Upper lobe of left lung (tissue), 4 donors: ENCODE measurements around the gene XIST.

ENCODE experiments used
- EP300 ChIP-seq, 4 donors: sonication (generic); formaldehyde crosslinking; IDR thresholded peaks; one replicate each; pipeline ENCODE4 v1.5.1; 2017; ENCODE audit warnings: antibody characterized with exemption in 4 of 4, control low read depth in 2 of 4
- POLR2A ChIP-seq, 4 donors: fragments of 450-650 bp; IDR thresholded peaks; one replicate each; pipeline ENCODE4 v1.5.1; 2016 to 2017; ENCODE audit warnings: antibody characterized with exemption in 4 of 4, mild to moderate bottlenecking in 2 of 4
- POLR2AphosphoS5 ChIP-seq, 2 donors: sonication (generic); formaldehyde crosslinking; IDR thresholded peaks; one replicate each; pipeline ENCODE4 v1.5.1; 2017; ENCODE audit warnings: antibody characterized with exemption in 2 of 2
- TF ChIP-seq, protein P1 (sequence below), 6 experiments: fragments of 450-650 bp in 4 of 6; fragments of 200-600 bp in 2 of 6; sonication (generic) in 2 of 6; IDR thresholded peaks; one replicate each; pipeline ENCODE4 v1.5.1; 2016 to 2019; ENCODE audit warnings: antibody characterized with exemption in 6 of 6

DNA sequence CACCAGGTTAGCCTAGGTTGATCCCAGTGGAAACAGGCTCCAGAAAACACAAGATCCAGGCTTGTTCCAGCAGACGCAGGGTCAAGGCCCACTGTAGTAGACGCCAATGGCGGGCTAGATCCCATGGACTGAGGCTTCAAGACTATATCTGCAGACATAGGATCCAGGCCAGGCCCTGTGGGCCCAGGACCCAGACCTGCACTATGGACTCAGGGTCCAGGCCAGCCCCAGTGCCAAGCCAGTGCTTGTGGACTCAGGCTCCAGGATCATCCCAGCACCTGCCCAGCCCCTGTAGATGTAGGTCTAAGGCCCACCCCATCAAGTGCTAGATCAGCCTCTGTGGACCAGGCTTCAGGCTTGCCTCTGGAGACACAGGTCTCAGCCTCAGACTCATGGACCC is 11.3 kb upstream of the XIST start:
- TF ChIP-seq, protein P1, sequence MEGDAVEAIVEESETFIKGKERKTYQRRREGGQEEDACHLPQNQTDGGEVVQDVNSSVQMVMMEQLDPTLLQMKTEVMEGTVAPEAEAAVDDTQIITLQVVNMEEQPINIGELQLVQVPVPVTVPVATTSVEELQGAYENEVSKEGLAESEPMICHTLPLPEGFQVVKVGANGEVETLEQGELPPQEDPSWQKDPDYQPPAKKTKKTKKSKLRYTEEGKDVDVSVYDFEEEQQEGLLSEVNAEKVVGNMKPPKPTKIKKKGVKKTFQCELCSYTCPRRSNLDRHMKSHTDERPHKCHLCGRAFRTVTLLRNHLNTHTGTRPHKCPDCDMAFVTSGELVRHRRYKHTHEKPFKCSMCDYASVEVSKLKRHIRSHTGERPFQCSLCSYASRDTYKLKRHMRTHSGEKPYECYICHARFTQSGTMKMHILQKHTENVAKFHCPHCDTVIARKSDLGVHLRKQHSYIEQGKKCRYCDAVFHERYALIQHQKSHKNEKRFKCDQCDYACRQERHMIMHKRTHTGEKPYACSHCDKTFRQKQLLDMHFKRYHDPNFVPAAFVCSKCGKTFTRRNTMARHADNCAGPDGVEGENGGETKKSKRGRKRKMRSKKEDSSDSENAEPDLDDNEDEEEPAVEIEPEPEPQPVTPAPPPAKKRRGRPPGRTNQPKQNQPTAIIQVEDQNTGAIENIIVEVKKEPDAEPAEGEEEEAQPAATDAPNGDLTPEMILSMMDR (IDR thresholded peaks at IDR 0.05), result no peak
- TF ChIP-seq POLR2AphosphoS5 (IDR thresholded peaks at IDR 0.05), result no peak
- TF ChIP-seq EP300 (IDR thresholded peaks at IDR 0.05), result no peak
- TF ChIP-seq POLR2A (IDR thresholded peaks at IDR 0.05), result no peak
